Measurements from ENCODE around the gene CHD1L.
"Not testable (repeated sequence)": the region's sequence is repeated elsewhere in the genome, so short reads cannot be mapped to it uniquely, and the experiment has no call there.

Gene CHD1L

GRCh38 chr1:147242449-147243227 is at the start of gene CHD1L:
TSS of gene CHD1L (plus strand) at chr1:147242684. CDS start at chr1:147242704, 20 bp downstream.
- peak; percentile 91 for DNase-seq

GRCh38 chr1:147197324-147197723 is 45.2 kb upstream of the CHD1L start:
- not testable (repeated sequence) for DNase-seq

- DNase-seq: no peak
Measured at GRCh38 chr1:147201276-147201675, 41.2 kb upstream of the CHD1L start.

GRCh38 chr1:147201786-147202185 is 40.7 kb upstream of the CHD1L start:
- no peak for DNase-seq

GRCh38 chr1:147202576-147202975 is 39.9 kb upstream of the CHD1L start:
- no peak for DNase-seq

GRCh38 chr1:147204080-147204479 is 38.4 kb upstream of the CHD1L start:
- no peak for DNase-seq

- no peak for DNase-seq
Measured at GRCh38 chr1:147207192-147207591, 35.3 kb upstream of the CHD1L start.

- DNase-seq: no peak
Measured at GRCh38 chr1:147208619-147209018, 33.9 kb upstream of the CHD1L start.

GRCh38 chr1:147209825-147210821 is 32.4 kb upstream of the CHD1L start:
- DNase-seq: no peak

GRCh38 chr1:147210987-147211386 is 31.5 kb upstream of the CHD1L start:
- DNase-seq: no peak

- DNase-seq: no peak
Measured at GRCh38 chr1:147211577-147211976, 30.9 kb upstream of the CHD1L start.

GRCh38 chr1:147213271-147213670 is 29.2 kb upstream of the CHD1L start:
- DNase-seq: no peak

- DNase-seq: no peak
Measured at GRCh38 chr1:147214325-147214724, 28.2 kb upstream of the CHD1L start.

- DNase-seq: no peak
Measured at GRCh38 chr1:147214842-147215539, 27.5 kb upstream of the CHD1L start.

GRCh38 chr1:147215540-147215916 is 27.0 kb upstream of the CHD1L start:
- no peak for DNase-seq

GRCh38 chr1:147216124-147216523 is 26.4 kb upstream of the CHD1L start:
- no peak for DNase-seq

GRCh38 chr1:147217141-147217540 is 25.3 kb upstream of the CHD1L start:
- DNase-seq: no peak

- no peak for DNase-seq
Measured at GRCh38 chr1:147218606-147219005, 23.9 kb upstream of the CHD1L start.

- no peak for DNase-seq
Measured at GRCh38 chr1:147223740-147224615, 18.5 kb upstream of the CHD1L start.

GRCh38 chr1:147225193-147225730 is 17.2 kb upstream of the CHD1L start, which contains the start of gene FMO5:
TSS of gene FMO5 (minus strand) at chr1:147225339. CDS start at chr1:147225029, 310 bp downstream.
- DNase-seq: peak; percentile 30

GRCh38 chr1:147231032-147231431 is 11.5 kb upstream of the CHD1L start:
- not testable (repeated sequence) for DNase-seq

GRCh38 chr1:147233903-147234302 is 8.6 kb upstream of the CHD1L start:
- not testable (repeated sequence) for DNase-seq
